ENCODE results near the gene CDK5.
"Not testable (repeated sequence)": the region's sequence is repeated elsewhere in the genome, so short reads cannot be mapped to it uniquely, and the experiment has no call there.

CDK5 gene

GRCh38 chr7:151034312-151035025, 23.2 kb downstream of the CDK5 start:
- DNase-seq (ENCODE audit: low read depth, low spot score): no peak

DNA sequence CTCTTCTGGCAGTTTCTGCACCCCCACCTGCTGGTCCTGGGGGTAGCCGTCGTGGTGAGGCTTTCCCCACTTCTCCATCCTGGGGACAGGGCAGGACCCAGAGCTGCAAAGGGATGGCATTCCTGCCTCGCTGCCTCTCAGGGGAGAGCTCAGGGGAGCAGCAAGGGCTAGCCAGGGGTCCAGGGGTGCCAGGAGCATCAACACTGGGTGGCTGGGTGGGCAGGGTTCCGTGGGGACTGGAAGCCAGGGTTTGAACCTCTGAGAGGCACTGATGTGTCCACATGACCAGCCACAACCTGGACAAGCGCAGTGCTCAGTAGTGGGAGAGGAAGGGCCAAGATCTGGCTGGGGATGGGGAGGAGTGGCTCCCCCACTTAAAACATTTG, 23.8 kb downstream of the CDK5 start:
- DNase-seq (ENCODE audit: low read depth, low spot score): no peak

DNA sequence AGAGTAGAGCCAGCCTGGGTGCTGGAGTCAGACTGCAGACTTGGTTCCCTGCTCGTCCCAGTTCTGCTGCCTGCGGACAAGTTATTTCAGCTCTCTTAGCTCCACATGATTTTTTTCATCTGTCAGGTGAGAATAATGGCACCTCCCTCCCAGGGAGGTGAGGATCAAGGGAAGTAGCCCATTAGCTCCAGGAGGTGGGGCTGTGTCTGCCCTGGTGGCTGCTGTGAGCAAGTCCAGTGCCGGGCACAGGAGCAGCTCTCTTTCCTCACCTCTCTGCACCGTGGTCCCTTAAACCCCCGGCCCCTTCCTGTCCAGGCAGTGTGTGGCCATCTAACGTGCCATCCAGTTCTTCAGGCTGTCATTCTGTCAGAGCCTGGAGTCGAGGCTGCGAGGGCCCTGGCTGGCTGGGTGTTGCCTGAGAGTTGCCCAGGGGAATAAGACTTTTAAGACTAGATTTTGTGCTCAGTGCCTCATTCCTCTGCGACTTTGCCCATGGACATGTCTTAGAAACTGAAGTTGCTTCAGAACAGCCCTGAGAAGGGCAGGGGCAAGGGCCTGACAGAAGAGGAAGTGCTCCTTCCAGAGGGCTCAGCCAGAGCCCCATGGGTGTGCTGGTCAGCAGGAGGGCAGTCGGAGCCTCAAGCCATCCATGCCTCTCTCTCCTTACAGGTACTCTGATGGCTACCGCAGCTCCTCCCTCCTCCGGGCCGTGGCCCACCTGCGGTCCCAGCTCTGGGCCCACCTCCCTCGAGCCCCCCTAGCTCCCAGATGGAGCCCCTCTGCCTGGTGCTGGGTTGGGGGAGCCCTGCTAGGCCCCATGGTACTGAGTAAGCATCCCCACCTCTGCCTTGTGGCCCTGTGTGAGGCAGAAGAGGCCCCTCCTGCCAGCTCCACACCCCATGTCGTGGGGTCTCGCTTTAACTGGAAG, 24.5 kb downstream of the CDK5 start:
- no peak for DNase-seq (ENCODE audit: low read depth, low spot score)

GRCh38 chr7:151031011-151031410, 26.7 kb downstream of the CDK5 start:
- no peak for DNase-seq (ENCODE audit: low read depth, low spot score)

DNA sequence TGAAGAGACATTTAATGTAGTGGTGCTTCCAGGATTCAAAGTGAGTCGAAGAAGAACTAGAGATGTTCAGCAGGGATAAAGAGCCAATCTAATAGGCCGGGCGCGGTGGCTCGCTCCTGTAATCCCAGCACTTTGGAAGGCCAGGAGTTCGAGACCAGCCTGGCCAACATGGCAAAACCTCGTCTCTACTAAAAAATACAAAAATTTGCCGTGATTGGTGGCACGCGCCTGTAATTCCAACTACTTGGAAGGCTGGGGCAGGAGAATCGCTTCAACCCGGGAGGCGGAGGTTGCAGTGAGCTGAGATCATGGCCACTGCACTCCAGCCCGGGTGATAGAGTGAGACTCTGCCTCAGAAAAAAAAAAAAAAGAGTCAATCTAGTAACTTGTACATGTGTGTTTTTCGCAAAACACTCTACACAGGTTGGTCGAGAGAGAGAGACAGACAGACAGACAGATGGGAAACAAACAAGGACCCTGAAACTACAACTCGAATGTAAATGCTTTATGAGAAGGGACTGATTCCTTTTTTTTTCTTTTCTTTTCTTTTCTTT, 28.7 kb downstream of the CDK5 start:
- no peak for DNase-seq (ENCODE audit: low read depth, low spot score)

DNA sequence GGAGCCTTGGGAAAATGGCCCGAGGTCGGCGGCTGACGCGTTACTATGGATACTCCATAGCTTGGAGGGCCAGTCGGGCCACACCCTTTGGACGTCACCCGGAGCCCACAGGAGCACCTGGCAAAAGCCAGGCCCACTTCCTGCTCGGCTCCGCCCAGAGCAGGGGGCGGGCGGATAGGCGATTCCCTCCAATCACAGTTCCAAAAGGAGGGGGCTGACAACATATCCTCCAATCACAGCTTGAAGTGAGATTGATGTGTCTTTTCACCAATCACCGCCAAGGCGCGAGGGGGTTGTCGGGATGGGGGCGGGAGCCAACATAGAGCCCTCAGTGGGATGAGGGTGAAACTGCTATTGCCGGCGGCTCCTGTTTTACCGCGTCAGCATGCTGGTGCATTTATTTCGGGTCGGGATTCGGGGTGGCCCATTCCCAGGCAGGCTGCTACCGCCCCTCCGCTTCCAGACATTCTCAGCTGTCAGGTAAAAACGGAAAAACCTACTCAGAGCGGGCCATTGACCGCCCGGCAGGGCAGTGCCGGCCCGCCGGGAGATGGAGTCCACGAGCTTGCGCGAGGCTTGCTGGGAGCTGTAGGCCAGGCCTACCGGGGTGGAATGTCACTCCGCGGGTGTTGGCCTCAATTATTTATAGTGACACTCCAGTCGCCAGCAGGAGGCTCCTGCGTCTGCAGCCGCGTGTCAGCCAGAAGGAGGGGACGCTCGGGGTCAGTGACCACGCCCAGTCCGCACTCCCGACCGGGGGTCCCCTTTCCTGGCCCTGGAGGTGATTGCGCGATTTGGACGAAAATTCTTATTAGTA, 29.4 kb downstream of the CDK5 start, which contains the start of gene ABCB8:
Gene ABCB8 (plus strand): TSS at position 320 of the 817 bp plus-strand sequence. CDS start 66 bp downstream, at position 386.
- peak; percentile 93 for DNase-seq (ENCODE audit: low read depth, low spot score)

- not testable (repeated sequence) for DNase-seq (ENCODE audit: low read depth, low spot score)
Measured at GRCh38 chr7:151027728-151028130, 30.0 kb downstream of the CDK5 start.

DNA sequence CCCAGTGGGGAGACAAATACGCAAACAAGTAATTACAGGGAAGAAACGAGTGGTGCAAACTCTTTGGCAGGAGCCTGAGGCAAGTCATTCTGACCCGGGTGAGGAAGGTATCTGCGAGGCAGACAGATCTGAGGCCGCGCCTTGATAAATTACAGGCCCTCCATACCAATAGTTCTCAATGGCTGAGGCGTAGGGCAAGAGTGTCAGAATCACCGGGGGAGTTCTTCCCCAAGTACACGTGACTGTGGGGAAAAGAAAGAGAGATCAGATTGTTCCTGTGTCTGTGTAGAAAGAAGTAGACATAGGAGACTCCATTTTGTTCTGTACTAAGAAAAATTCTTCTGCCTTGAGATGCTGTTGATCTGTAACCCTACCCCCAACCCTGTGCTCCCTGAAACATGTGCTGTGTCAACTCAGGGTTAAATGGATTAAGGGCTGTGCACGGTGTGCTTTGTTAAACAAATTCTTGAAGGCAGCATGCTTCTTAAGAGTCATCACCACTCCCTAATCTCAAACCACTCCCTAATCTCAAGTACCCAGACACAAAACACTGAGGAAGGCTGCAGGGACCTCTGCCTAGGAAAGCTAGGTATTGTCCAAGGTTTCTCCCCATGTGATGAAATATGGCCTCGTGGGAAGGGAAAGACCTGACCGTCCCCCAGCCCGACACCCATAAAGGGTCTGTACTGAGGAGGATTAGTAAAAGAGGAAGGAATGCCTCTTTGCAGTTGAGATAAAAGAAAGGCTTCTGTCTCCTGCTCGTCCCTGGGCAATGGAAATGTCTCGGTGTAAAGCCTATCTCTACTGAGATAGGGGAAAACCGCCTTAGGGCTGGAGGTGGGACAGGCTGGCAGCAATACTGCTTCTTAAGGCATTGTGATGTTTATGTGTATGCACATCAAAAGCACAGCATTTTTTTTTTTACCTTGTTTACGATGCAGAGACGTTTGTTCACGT, 30.6 kb downstream of the CDK5 start:
- DNase-seq (ENCODE audit: low read depth, low spot score): not testable (repeated sequence)

- DNase-seq (ENCODE audit: low read depth, low spot score): no peak
Measured at GRCh38 chr7:151025924-151026671, 31.6 kb downstream of the CDK5 start.

DNA sequence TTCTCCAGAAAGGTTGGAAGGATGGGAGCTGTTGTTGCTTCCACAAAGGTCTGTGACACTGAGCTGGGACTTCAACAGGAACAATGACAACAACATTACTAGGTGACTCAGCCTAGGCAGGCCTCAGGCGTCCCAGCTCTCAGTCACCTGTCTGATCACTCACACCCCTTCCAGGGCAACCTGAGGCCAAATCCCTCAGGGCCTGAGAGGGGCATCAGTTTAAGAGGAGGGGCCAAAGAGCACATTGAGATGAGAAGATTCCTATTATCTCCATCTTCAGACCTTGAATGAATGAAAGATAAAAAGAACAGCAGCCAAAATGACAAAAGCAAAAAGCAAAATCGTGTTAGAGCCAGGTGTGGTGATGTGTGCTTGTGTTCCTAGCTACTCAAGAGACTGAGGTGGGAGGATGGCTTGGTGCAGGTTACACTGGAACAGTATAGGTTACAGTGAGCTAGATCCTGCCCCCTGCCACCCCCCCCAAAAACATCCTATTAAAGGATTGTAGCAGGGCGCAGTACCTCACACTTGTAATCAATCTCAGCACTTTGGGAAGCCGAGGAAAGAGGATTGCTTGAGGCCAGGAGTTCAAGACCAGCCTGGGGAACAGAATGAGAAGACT, 33.2 kb downstream of the CDK5 start, which contains the start of gene ATG9B:
Gene ATG9B (minus strand): TSS at position 60 of the 622 bp plus-strand sequence. CDS start 71 bp downstream, outside the sequence.
- no peak for DNase-seq (ENCODE audit: low read depth, low spot score)

DNA sequence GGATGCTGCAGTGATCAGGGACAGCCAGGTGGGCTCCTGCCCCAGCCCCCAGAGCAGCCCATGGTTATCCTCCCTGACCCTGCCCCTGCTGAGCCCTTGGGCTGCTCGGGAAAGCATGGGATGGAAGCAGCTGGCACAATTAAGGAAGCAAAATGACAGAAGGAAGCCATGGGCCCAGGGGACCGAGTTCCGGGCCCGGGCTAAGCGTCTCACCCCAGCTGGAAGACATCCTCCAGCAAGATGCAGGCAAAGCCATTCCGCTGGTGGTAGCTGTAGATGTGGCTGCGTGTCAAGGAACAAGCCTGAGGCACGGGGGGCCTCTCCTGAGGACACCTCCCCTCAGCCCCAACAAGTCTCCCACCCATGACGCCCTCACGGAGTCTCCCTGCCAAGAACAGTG, 34.5 kb downstream of the CDK5 start:
- no peak for DNase-seq (ENCODE audit: low read depth, low spot score)

DNA sequence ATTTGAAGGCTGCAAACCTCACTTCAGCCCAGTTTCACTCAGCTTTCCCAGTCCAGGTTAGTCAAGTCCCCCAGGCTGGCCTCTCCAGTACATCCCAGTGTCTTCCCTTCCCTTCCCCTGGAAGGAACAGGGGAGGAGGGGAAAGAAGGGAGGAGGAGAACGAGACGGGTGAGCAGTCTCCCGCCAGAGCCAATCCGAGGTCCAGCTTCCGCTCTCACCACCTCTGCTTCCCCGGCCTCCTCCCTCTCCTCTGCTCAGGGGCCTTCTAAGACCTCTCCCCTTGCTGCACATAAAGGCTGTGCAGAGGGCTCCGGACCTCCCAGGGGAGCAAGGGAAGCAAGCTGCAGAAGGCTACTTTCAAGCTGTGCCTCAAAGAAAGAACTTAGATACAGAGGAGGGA, 37.5 kb downstream of the CDK5 start:
- no peak for DNase-seq (ENCODE audit: low read depth, low spot score)

GRCh38 chr7:151019130-151019447, 38.6 kb downstream of the CDK5 start:
- DNase-seq (ENCODE audit: low read depth, low spot score): no peak

- no peak for DNase-seq (ENCODE audit: low read depth, low spot score)
Measured at GRCh38 chr7:151018421-151019129, 39.1 kb downstream of the CDK5 start.

DNA sequence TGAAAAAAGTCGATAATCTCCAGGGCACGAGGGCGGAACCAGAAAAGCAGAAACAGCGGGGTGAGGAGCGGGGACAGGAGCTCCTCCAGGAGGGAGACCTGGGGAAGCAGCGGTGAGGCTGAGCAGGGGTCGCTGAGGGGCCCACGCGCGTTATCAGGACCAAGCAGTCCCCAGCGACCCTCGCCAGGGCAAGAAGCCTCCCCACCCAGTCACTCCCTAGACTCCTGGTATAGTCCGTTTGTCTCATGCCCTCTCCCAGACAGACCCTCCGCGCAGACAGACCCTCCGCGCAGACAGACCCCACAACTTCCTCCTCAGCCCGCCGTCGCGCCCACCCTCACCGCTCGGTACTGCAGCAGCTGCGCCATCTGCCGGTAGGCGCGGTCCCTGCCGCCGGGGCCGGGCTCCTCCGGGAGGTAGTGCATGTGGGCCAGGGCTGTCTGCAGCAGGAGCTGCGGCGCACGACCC, 39.7 kb downstream of the CDK5 start:
- peak; percentile 71 for DNase-seq (ENCODE audit: low read depth, low spot score)

DNA sequence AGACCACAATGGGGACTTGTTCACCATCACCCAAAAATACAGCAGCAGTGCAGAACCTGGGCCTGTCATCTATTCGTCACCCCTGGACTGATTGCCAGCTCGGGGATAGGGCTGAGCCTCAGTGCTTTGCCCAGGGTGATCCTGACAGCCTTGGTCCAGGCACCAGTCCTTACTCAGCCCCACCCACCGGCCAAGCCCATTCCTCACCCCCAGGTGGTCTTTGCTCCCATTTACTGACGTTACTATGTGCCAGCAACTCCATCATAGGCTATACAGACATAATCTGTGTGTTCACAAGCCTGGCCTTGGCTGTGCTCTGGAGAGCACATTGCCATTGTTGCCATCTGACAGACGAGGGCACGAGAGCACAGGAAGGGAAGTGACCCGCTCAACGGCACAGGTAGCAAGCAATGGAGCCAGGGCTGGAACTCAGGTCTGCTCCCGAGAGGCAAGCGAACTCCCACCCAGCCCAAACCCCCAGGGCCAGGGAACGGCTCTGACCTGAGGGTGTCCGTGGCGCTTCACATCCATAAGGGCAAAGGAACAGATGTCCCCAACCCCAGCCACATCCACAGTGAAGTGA, 40.2 kb downstream of the CDK5 start:
- no peak for DNase-seq (ENCODE audit: low read depth, low spot score)

DNA sequence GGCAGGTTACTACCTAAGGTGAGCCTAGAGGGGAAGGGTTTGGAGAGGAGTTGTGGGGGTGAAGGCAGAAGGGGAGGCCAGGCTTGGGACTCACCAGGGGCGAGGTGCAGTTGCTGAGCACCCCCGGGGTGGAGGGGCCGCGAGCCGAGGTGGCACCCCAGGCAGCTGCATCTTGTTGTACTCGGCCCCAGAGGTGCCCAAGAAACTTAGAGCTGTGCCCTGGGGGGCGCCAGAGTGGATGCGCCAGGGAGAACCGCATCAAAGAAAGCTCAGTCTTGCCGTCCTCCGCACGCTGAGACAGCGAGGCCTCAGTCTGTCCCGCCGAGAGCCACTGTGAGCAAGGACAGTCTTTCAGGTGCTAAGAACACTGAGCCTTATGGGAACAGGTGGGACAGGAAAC, 40.8 kb downstream of the CDK5 start:
- no peak for DNase-seq (ENCODE audit: low read depth, low spot score)

- DNase-seq (ENCODE audit: low read depth, low spot score): no peak
Measured at GRCh38 chr7:151016505-151016904, 41.2 kb downstream of the CDK5 start.
